22Rv1 (cell line): ENCODE measurements around the gene TUBB4B.

Experiments used
- H3K27ac ChIP-seq: fragments of 450-650 bp; 2 replicates; pipeline ENCODE4 v1.5.1; 2017
- ZFX ChIP-seq: fragments of 450-650 bp; IDR thresholded peaks from 2 replicates; pipeline ENCODE4 v1.6.1; 2017; ENCODE audit warnings: antibody characterized with exemption, borderline replicate concordance
- TF ChIP-seq, protein P1 (sequence below): fragments of 450-650 bp; IDR thresholded peaks from 2 replicates; pipeline ENCODE4 v1.5.1; 2017; ENCODE audit warnings: mild to moderate bottlenecking

The TUBB4B gene

DNA sequence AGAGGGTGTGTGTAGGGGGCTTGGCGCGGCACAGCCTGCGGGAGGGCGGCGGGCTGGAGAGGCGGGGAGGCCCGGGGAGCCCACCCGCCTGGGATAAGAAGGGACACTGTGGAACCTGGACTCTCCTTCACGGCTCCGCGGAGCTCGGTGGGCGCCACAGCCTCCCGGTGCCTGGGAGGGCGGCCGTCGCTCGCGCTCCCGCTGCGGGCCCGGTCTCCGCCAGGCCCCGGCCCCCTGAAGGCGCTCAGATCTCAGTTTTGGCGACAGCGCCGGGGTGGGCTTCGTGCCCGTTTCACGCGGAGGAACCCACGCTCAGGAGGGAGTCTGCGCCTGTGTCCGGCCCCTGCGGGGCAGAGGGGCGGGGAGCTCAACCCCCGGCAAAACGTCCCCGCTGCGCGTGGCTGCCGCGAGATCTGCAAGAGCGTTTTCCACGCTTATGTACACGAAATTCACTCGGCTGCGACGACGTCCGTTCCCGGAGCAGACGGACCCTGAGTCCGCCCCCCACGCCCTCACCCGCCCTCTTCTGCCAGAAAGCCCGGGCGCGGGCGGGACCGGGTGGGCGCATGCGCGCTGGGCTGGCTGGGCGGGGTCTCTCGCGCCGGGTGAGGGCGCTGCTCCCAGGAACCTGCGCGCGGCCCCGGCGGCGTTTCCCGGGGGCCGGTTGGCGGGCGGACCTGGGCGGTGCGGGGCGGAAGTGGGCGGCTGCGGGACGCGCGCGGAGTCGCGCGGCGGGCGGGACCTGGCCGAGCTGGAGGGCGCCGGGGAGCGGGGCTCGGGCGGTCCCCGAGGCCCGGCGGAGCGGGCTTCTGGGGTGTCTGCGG, 13.7 kb downstream of the TUBB4B start, which contains the start of gene NELFB:
TSS of gene NELFB (plus strand) at position 704 of the 824 bp plus-strand sequence.
- H3K27ac ChIP-seq = peak within 1 kb of the TSS; percentile 94
- TF ChIP-seq, protein P1, sequence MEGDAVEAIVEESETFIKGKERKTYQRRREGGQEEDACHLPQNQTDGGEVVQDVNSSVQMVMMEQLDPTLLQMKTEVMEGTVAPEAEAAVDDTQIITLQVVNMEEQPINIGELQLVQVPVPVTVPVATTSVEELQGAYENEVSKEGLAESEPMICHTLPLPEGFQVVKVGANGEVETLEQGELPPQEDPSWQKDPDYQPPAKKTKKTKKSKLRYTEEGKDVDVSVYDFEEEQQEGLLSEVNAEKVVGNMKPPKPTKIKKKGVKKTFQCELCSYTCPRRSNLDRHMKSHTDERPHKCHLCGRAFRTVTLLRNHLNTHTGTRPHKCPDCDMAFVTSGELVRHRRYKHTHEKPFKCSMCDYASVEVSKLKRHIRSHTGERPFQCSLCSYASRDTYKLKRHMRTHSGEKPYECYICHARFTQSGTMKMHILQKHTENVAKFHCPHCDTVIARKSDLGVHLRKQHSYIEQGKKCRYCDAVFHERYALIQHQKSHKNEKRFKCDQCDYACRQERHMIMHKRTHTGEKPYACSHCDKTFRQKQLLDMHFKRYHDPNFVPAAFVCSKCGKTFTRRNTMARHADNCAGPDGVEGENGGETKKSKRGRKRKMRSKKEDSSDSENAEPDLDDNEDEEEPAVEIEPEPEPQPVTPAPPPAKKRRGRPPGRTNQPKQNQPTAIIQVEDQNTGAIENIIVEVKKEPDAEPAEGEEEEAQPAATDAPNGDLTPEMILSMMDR = no peak
- no peak for TF ChIP-seq ZFX

DNA sequence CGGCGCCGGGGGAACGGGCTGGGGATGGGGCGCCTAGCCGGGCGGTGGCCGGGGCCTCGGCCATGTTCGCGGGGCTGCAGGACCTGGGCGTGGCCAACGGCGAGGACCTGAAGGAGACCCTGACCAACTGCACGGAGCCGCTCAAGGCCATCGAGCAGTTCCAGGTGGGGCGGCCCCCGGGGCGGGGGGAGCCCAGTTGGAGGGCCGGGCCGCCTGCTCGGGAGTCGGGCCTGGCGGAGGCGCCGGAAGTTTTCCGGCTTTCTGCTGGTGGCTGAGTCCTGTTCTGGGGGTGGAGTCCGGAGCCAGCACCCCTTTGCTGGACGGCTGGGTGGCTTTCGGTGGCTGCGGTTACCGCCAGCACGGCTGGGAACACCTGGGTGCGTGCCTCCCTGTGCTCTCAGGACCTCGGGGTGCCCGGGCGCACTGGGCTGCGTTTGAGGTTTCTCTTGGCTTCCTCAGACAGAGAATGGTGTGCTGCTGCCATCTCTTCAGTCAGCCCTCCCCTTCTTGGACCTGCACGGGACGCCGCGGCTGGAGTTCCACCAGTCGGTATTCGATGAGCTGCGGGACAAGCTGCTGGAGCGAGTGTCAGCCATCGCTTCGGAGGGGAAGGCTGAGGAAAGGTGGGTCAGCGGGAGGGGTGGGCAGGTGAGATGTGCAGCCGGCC, 14.5 kb downstream of the TUBB4B start:
- peak overlapping the region; percentile 94 for H3K27ac ChIP-seq
- no peak for TF ChIP-seq ZFX
- TF ChIP-seq, protein P1 = no peak

DNA sequence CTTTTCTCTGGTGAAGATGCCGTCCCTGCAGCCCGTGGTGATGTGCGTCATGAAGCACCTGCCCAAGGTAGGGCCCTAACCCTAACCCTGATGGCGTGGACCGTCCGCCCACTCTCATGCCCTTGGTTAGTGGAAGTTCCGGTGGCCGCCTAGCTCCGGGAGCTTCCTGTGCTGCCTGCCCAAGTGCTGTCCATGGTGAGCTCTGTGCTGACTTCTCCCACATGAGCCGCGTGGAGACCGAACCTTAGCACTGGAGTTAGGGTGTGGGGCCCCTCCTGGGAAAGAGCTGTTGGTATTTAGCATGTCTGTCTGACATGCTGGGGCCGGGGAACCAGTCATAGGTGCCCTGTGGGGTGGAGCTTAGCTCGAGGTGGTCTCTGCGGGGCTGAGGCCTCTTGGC, 15.3 kb downstream of the TUBB4B start:
- TF ChIP-seq ZFX = no peak
- TF ChIP-seq, protein P1 = no peak
- H3K27ac ChIP-seq = peak overlapping the region; percentile 94

DNA sequence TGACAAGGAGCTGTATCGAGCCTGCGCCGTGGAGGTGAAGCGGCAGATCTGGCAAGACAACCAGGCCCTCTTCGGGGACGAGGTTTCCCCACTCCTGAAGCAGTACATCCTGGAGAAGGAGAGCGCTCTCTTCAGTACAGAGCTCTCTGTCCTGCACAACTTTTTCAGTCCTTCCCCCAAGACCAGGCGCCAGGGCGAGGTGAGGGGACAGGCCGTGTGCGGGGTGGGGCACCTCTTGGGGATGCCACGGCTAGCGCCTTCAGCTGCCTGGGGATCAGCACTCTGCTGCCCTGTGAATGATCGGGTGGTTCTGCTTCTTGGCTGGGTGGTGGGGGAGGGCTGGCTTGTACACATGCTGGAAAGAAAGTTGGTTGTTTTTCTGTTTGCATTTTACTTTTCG, 15.8 kb downstream of the TUBB4B start:
- TF ChIP-seq, protein P1 = no peak
- TF ChIP-seq ZFX = no peak
- H3K27ac ChIP-seq = peak overlapping the region; percentile 94

DNA sequence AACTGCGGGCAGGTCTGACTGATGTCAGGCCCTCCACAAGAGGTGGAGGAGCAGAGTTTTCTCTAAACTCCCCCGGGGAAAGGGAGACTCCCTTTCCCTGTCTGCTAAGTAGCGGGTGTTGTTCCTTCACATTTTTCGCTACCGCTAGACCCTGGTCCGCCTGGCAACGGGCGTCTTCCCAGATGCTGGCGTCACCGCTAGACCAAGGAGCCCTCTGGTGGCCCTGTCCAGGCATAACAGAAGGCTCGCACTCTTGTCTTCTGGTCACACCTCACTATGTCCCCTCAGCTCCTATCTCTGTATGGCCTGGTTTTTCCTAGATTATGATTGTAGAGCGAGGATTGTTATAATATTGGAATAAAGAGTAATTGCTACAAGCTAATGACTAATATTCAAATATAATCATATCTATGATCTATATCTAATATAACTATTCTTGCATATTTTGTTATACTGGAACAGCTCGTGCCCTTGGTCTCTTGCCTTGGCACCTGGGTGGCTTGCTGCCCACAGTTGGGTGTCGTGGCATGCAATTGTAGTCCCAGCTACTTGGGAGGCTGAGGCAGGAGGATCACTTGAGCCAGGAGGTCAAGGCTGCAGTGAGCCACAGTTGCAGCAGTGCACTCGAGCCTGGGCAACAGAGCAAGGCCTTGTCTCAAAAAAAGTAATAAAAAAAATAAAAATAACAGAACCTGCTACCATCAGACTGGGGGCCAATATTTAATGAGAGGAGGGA, 21.3 kb downstream of the TUBB4B start:
- TF ChIP-seq, protein P1 = peak; percentile 74
- H3K27ac ChIP-seq = peak overlapping the region; percentile 45

DNA sequence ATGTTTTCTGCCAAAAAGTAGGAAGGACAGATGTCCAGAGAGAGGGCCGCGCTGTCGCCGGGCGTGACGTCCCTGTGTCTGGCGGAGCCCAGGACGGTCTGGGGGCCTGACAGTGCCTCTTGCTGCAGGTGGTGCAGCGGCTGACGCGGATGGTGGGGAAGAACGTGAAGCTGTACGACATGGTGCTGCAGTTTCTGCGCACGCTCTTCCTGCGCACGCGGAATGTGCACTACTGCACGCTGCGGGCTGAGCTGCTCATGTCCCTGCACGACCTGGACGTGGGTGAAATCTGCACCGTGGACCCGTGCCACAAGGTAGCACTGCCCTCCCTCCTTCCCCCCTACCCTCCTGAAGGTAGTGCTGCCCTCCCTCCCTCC, 21.8 kb downstream of the TUBB4B start:
- peak overlapping the region; percentile 45 for H3K27ac ChIP-seq
- TF ChIP-seq ZFX = no peak
- TF ChIP-seq, protein P1 = no peak
